DND-41 (cell line): ENCODE data around the gene ANKRD39.

Experiments
- ATAC-seq: fragments of 200-7000 bp; cut with Tn5 transposase; 3 replicates; pipeline ENCODE4 v1.9.1; 2021; ENCODE audit warnings: low read depth; ENCODE audit not compliant: insufficient read depth
- DNase-seq: peaks from one replicate; pipeline ENCODE4 v3.0.0-alpha.2; 2020
- H2AFZ ChIP-seq: 2 replicates; pipeline ENCODE4 v1.6.0; 2012; ENCODE audit warnings: low read depth, low read length
- H3K27ac ChIP-seq: 2 replicates; pipeline ENCODE4 v1.5.1; 2012; ENCODE audit warnings: low read length, inconsistent platforms
- H3K27me3 ChIP-seq: fragments of 200-600 bp; sonication (generic); 2 replicates; pipeline ENCODE4 v1.6.0; 2012; ENCODE audit warnings: low read length, mild to moderate bottlenecking, inconsistent platforms; ENCODE audit not compliant: insufficient read depth, poor library complexity
- H3K36me3 ChIP-seq: 2 replicates; pipeline ENCODE4 v1.5.1; 2012; ENCODE audit warnings: low read length, inconsistent platforms; ENCODE audit not compliant: insufficient read depth
- H3K4me1 ChIP-seq: 2 replicates; pipeline ENCODE4 v1.5.1; 2012; ENCODE audit warnings: mild to moderate bottlenecking, low read length; ENCODE audit not compliant: insufficient read depth
- H3K4me2 ChIP-seq: 2 replicates; pipeline ENCODE4 v1.6.0; 2012; ENCODE audit warnings: mild to moderate bottlenecking, moderate library complexity, low read length, inconsistent platforms; ENCODE audit not compliant: insufficient read depth
- H3K4me3 ChIP-seq, 2 experiments: fragments of 200-600 bp in 1 of 2; shearing (Covaris generic) in 1 of 2; 2 replicates each; pipeline ENCODE4 v1.5.1; 2012 to 2016; ENCODE audit warnings: inconsistent platforms in 2 of 2, low read length in 2 of 2, mild to moderate bottlenecking in 2 of 2, low read depth in 1 of 2, moderate library complexity in 1 of 2
- H3K79me2 ChIP-seq: 2 replicates; pipeline ENCODE4 v1.6.0; 2012; ENCODE audit warnings: low read length, inconsistent platforms; ENCODE audit not compliant: insufficient read depth
- H3K9ac ChIP-seq: 2 replicates; pipeline ENCODE4 v1.6.0; 2012; ENCODE audit warnings: low read depth, mild to moderate bottlenecking, inconsistent platforms, low read length, moderate library complexity
- H3K9me3 ChIP-seq: 2 replicates; pipeline ENCODE4 v1.5.1; 2012; ENCODE audit warnings: low read length, moderate library complexity, mild to moderate bottlenecking, inconsistent platforms; ENCODE audit not compliant: insufficient read depth, severe bottlenecking
- H4K20me1 ChIP-seq: 2 replicates; pipeline ENCODE4 v1.6.0; 2012; ENCODE audit warnings: low read length; ENCODE audit not compliant: insufficient read depth
- EZH2 ChIP-seq: IDR thresholded peaks from 3 replicates; pipeline ENCODE4 v1.6.1; 2012; ENCODE audit warnings: borderline replicate concordance, low read depth, mild to moderate bottlenecking, moderate library complexity, low read length, inconsistent platforms; ENCODE audit not compliant: severe bottlenecking
- TF ChIP-seq, protein P1 (sequence below): IDR thresholded peaks from 2 replicates; pipeline ENCODE4 v1.5.1; 2012; ENCODE audit warnings: borderline replicate concordance, low read length, moderate library complexity, mild to moderate bottlenecking; ENCODE audit not compliant: poor library complexity, severe bottlenecking; ENCODE audit errors: extremely low read depth

The ANKRD39 gene

DNA sequence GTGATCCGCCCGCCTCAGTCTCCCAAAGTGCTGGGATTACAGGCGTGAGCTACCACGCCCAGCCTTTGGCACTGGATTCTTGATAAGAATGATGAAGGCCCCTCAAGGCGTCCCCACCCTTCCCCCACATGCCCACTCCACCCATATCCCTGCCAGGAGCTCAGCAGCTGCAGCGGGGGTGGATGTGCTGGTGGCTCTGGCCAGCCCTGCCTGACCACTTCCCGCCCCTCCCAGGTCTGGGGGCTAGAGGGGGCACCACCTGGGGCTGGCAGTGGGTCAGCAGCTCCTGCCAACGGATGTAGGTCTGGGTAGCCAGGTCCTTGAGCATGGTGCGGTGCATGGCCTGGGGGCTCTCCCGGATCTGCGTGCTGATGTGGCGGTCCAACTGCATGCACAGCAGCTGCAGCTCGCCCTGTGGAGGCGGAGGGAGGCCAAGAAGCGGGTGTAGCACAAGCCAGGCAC, 19.8 kb upstream of the ANKRD39 start:
- Histone ChIP-seq H3K9me3 (no peaks in the 10 kb centered on the region), H3K36me3 (no peaks in the 10 kb centered on the region), H2AFZ (no peak overlapping the region), H3K27ac (no peak overlapping the region), H3K27me3 (peaks cover 14% of the 10 kb centered on the region), H3K79me2 (no peaks in the 10 kb centered on the region), H4K20me1 (no peaks in the 10 kb centered on the region), H3K4me3 (no peak overlapping the region), H3K4me2 (no peak overlapping the region), H3K4me1 (no peaks in the 10 kb centered on the region), H3K9ac (no peak overlapping the region)
- DNase-seq (no peak), ATAC-seq (no peak)
- TF ChIP-seq EZH2: no peak
- TF ChIP-seq, protein P1, sequence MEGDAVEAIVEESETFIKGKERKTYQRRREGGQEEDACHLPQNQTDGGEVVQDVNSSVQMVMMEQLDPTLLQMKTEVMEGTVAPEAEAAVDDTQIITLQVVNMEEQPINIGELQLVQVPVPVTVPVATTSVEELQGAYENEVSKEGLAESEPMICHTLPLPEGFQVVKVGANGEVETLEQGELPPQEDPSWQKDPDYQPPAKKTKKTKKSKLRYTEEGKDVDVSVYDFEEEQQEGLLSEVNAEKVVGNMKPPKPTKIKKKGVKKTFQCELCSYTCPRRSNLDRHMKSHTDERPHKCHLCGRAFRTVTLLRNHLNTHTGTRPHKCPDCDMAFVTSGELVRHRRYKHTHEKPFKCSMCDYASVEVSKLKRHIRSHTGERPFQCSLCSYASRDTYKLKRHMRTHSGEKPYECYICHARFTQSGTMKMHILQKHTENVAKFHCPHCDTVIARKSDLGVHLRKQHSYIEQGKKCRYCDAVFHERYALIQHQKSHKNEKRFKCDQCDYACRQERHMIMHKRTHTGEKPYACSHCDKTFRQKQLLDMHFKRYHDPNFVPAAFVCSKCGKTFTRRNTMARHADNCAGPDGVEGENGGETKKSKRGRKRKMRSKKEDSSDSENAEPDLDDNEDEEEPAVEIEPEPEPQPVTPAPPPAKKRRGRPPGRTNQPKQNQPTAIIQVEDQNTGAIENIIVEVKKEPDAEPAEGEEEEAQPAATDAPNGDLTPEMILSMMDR: no peak

DNA sequence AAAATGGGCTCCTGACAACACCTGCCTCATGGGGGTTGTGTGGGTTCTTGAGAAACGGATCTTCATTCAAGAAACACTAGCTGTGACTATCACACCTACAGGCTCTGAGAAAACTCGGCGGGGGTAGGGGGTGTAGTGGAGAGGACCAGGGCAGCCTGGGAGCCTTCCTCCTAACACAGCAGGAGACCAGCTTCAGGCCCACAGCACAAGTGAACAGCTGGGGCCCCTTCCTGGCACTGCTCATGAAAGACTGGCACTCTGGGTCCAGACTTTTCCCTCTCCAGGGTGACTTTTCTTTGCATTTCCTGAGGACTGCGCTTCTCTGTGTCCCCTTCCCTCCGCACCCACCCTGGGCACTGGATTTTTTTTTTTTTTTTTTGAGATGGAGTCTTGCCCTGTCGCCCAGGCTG, 19.2 kb upstream of the ANKRD39 start:
- H2AFZ ChIP-seq: no peak overlapping the region
- no peak overlapping the region for H3K27ac ChIP-seq
- no peak overlapping the region for H3K9ac ChIP-seq
- H4K20me1 ChIP-seq: no peaks in the 10 kb centered on the region
- H3K36me3 ChIP-seq: no peaks in the 10 kb centered on the region
- H3K79me2 ChIP-seq: no peaks in the 10 kb centered on the region
- H3K9me3 ChIP-seq: no peaks in the 10 kb centered on the region
- DNase-seq (no peak), ATAC-seq (no peak)
- H3K4me3 ChIP-seq: no peak overlapping the region
- peaks cover 9% of the 10 kb centered on the region for H3K27me3 ChIP-seq
- TF ChIP-seq, protein P1: no peak
- no peak for TF ChIP-seq EZH2
- H3K4me2 ChIP-seq: no peak overlapping the region
- no peaks in the 10 kb centered on the region for H3K4me1 ChIP-seq

DNA sequence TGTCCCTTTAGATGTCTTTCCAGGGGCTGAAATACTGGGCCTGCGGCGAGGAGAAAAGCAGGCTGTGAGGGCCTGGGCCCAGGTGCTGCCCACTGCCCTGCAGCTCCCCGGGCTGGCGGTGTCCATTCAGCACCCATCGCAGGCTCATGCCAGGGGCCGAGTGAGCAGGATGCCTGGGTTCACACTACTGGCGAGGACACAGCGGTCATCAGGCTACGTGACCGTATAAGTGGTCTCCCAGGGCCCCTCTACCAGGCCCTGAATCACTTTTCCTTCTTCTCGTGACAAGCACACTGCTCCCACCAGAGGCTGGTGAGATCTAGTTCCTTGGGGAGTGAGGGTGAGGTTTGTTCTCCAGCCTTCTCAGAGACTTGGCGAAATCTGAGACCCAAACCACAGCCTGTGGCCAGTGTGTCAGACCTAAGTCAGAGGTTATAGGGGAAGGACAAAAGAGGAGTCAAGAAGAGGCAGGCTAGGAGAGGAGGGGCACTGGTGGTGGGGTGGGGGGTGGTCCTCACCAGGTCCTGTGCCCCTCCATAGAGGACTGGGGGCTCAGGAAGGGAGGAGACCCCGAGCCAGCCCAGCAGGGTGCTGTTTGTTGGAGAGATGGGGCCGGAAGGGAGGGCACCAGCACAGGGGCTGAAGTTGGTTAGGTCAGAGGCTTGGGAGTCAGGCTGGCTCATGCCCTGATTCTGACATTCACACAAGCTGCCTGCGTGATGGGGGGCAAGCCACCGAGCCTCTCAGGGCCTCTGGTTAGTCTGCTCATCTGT, 18.6 kb upstream of the ANKRD39 start:
- Histone ChIP-seq H3K4me2 (no peak overlapping the region), H2AFZ (no peak overlapping the region), H3K9me3 (no peaks in the 10 kb centered on the region), H3K79me2 (no peaks in the 10 kb centered on the region), H3K27ac (no peak overlapping the region), H3K4me3 (no peak overlapping the region), H3K4me1 (no peaks in the 10 kb centered on the region), H3K27me3 (peaks cover 4% of the 10 kb centered on the region), H3K9ac (no peak overlapping the region), H4K20me1 (no peaks in the 10 kb centered on the region), H3K36me3 (no peaks in the 10 kb centered on the region)
- ATAC-seq (no peak), DNase-seq (no peak)
- TF ChIP-seq, protein P1: no peak
- no peak for TF ChIP-seq EZH2
